WTC11 (cell line): ENCODE data around the gene ZNF431.

Experiments
- RORB ChIP-seq: fragments of 250-450 bp; sonication (Bioruptor Pico); IDR thresholded peaks from 2 replicates; pipeline ENCODE4 v1.9.0; 2021; ENCODE audit warnings: mild to moderate bottlenecking
- TF ChIP-seq, protein P1 (sequence below): fragments of 200-600 bp; IDR thresholded peaks from 2 replicates; pipeline ENCODE4 v1.8.0; 2022; ENCODE audit warnings: antibody characterized with exemption

DNA sequence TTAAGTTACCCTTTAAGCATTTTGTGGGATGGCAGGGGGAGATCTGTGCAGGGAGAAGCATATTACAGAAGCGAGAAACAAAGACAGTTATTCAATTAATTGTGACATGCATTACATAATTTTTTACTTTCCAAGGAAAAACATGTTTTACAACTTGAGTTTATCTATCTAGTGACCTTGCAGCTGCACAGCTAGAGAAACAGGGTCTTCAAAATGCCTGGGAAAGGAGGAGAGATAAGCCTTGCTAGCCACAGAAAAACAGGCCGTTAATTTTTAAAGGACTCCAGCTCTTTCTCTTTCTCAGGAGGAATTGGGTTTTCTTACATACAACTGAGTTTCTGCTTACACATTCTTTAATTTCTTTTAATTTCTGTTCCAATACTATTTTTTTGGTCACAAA is 14.8 kb upstream of the ZNF431 start:
- TF ChIP-seq, protein P1, sequence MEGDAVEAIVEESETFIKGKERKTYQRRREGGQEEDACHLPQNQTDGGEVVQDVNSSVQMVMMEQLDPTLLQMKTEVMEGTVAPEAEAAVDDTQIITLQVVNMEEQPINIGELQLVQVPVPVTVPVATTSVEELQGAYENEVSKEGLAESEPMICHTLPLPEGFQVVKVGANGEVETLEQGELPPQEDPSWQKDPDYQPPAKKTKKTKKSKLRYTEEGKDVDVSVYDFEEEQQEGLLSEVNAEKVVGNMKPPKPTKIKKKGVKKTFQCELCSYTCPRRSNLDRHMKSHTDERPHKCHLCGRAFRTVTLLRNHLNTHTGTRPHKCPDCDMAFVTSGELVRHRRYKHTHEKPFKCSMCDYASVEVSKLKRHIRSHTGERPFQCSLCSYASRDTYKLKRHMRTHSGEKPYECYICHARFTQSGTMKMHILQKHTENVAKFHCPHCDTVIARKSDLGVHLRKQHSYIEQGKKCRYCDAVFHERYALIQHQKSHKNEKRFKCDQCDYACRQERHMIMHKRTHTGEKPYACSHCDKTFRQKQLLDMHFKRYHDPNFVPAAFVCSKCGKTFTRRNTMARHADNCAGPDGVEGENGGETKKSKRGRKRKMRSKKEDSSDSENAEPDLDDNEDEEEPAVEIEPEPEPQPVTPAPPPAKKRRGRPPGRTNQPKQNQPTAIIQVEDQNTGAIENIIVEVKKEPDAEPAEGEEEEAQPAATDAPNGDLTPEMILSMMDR: no peak
- TF ChIP-seq RORB: no peak
